SH-SY5Y (cell line): ENCODE data around the gene COX8A.

ENCODE experiments used
- GATA2 ChIP-seq: IDR thresholded peaks from 2 replicates; pipeline ENCODE4 v1.6.1; 2011; ENCODE audit warnings: mild to moderate bottlenecking, low read depth, low read length
- GATA3 ChIP-seq: IDR thresholded peaks from 2 replicates; pipeline ENCODE4 v1.6.1; 2011; ENCODE audit warnings: low read depth, mild to moderate bottlenecking, low read length, moderate library complexity

- TF ChIP-seq GATA2 (no peak), GATA3 (no peak)
These were observed 31.3 kb downstream of the COX8A start for GRCh38 chr11:64005691-64006090.
